HG02610 (cell line): Measurements from ENCODE around the gene COQ3.

Experiments
- ATAC-seq: cut with Tn5 transposase; IDR thresholded peaks from one replicate; pipeline ENCODE4 v1.9.1; 2021; ENCODE audit warnings: mild to moderate bottlenecking, moderate library complexity; ENCODE audit not compliant: unreplicated experiment

The COQ3 gene

GRCh38 chr6:99334526-99335127, 59.4 kb downstream of the COQ3 start:
- peak; percentile 27 for ATAC-seq

GRCh38 chr6:99333068-99333467, 60.9 kb downstream of the COQ3 start:
- peak; percentile 84 for ATAC-seq

- no peak for ATAC-seq
These were observed 62.5 kb downstream of the COQ3 start for GRCh38 chr6:99331531-99331930.

GRCh38 chr6:99330159-99330558, 63.8 kb downstream of the COQ3 start:
- peak; percentile 77 for ATAC-seq

- no peak for ATAC-seq
These were observed 69.0 kb downstream of the COQ3 start for GRCh38 chr6:99324996-99325395.
